H1 (cell line): ENCODE data around the gene BRD1. TPM values are rescaled to one million over a fixed set of nuclear protein-coding genes. Genes with fewer than 3 reads are reported as not detected.

ENCODE experiments used
- CTCF ChIA-PET: fragments of 300-600 bp; sonication (Branson Sonifier 250); formaldehyde crosslinking; loops from one replicate; lab custom pipeline; 2021; ENCODE audit not compliant: partially characterized antibody; lab: Charles Lee
- POLR2A ChIA-PET: fragments of 300-600 bp; sonication (Branson Sonifier 250); formaldehyde crosslinking; loops from one replicate; lab custom pipeline; 2021; ENCODE audit warnings: inconsistent platforms; ENCODE audit not compliant: partially characterized antibody; lab: Charles Lee
- DNase-seq, 2 experiments: peaks; one replicate each; pipeline versions ENCODE4 v3.0.0 to v3.0.0-alpha.2; 2010 to 2022; ENCODE audit warnings: low spot score in 2 of 2, low read depth in 1 of 2, mixed read lengths in 1 of 2
- FAIRE-seq: peaks from 2 replicates; lab custom pipeline; 2011; peaks lifted over from hg19 to GRCh38; lab: Jason Lieb, UNC
- H2AFZ ChIP-seq: 2 replicates; pipeline ENCODE4 v1.8.1; 2012; ENCODE audit warnings: low read length, inconsistent platforms
- H2AK5ac ChIP-seq: 2 replicates; pipeline ENCODE4 v1.6.1; 2013; ENCODE audit warnings: low read depth, low read length
- H2BK120ac ChIP-seq: replicated peaks from 2 replicates; pipeline ENCODE3; 2013; ENCODE audit warnings: low read depth, low read length, inconsistent platforms
- H2BK12ac ChIP-seq: 2 replicates; pipeline ENCODE4 v1.6.1; 2013; ENCODE audit warnings: low read depth, low read length
- H2BK15ac ChIP-seq: 2 replicates; pipeline ENCODE4 v1.6.1; 2013; ENCODE audit warnings: low read length
- H2BK20ac ChIP-seq: 2 replicates; pipeline ENCODE4 v1.6.1; 2013; ENCODE audit warnings: low read length
- H2BK5ac ChIP-seq: 2 replicates; pipeline ENCODE4 v1.6.1; 2013; ENCODE audit warnings: low read depth, low read length
- H3K14ac ChIP-seq: 2 replicates; pipeline ENCODE4 v1.6.1; 2013; ENCODE audit warnings: inconsistent platforms; ENCODE audit not compliant: insufficient read length
- H3K18ac ChIP-seq: 2 replicates; pipeline ENCODE4 v1.6.1; 2013; ENCODE audit warnings: low read length; ENCODE audit errors: extremely low read depth
- H3K23ac ChIP-seq: 2 replicates; pipeline ENCODE4 v1.6.1; 2013; ENCODE audit warnings: inconsistent platforms; ENCODE audit not compliant: insufficient read length
- H3K23me2 ChIP-seq: 2 replicates; pipeline ENCODE4 v1.6.1; 2013; ENCODE audit warnings: low read depth, low read length
- H3K27ac ChIP-seq: 2 replicates; pipeline ENCODE4 v1.6.1; 2011; ENCODE audit warnings: low read depth, low read length, inconsistent platforms
- H3K27me3 ChIP-seq, 4 experiments: replicated peaks in 1 of 4; 1 replicate in 1 of 4; 2 replicates in 3 of 4; pipeline versions ENCODE4 v1.6.1 to v1.8.1; 2011 to 2013; ENCODE audit warnings: low read length in 3 of 4, mild to moderate bottlenecking in 3 of 4, inconsistent platforms in 2 of 4, mixed read lengths in 2 of 4, moderate library complexity in 1 of 4; ENCODE audit not compliant: control insufficient read depth in 3 of 4, insufficient read depth in 3 of 4; ENCODE audit errors: extremely low read depth in 1 of 4
- H3K36me3 ChIP-seq, 4 experiments: 2 replicates each; pipeline versions ENCODE4 v1.6.1 to v1.8.1; 2011 to 2013; ENCODE audit warnings: mild to moderate bottlenecking in 4 of 4, low read length in 3 of 4, moderate library complexity in 2 of 4, control low read depth in 1 of 4, inconsistent platforms in 1 of 4; ENCODE audit not compliant: insufficient read depth in 4 of 4, control insufficient read depth in 2 of 4
- H3K4ac ChIP-seq: replicated peaks from 2 replicates; pipeline ENCODE3; 2013; ENCODE audit warnings: low read length, low read depth, mixed read lengths, inconsistent platforms; ENCODE audit not compliant: insufficient read length
- H3K4me1 ChIP-seq, 4 experiments: replicated peaks in 1 of 4; 1 replicate in 1 of 4; 2 replicates in 3 of 4; pipeline versions ENCODE4 v1.6.1 to v1.8.1; 2011 to 2013; ENCODE audit warnings: low read length in 3 of 4, inconsistent platforms in 2 of 4, mixed read lengths in 1 of 4; ENCODE audit not compliant: insufficient read depth in 4 of 4, control insufficient read depth in 3 of 4
- H3K4me2 ChIP-seq, 2 experiments: 2 replicates each; pipeline versions ENCODE4 v1.6.1 to v1.8.1; 2011 to 2013; ENCODE audit warnings: low read depth in 2 of 2, low read length in 2 of 2, control low read depth in 1 of 2, inconsistent platforms in 1 of 2, mild to moderate bottlenecking in 1 of 2; ENCODE audit not compliant: insufficient read depth in 1 of 2
- H3K4me3 ChIP-seq, 4 experiments: fragments of 200-600, 300-600 bp in 1 of 4; sonication (generic), shearing (Covaris generic), sonication (Bioruptor Twin) in 1 of 4; 2 replicates each; pipeline versions ENCODE4 v1.5.1 to v1.8.1; 2011 to 2016; ENCODE audit warnings: low read length in 4 of 4, low read depth in 3 of 4, control low read depth in 2 of 4, inconsistent platforms in 2 of 4, mild to moderate bottlenecking in 2 of 4, mixed read lengths in 1 of 4, moderate library complexity in 1 of 4; ENCODE audit not compliant: insufficient read depth in 2 of 4; ENCODE audit errors: extremely low read depth in 1 of 4
- H3K56ac ChIP-seq: replicated peaks from 2 replicates; pipeline ENCODE3; 2013; ENCODE audit warnings: low read depth, mild to moderate bottlenecking, mixed read lengths, low read length, inconsistent platforms; ENCODE audit not compliant: insufficient read length
- H3K79me1 ChIP-seq: 2 replicates; pipeline ENCODE4 v1.6.1; 2013; ENCODE audit warnings: low read depth, low read length, control low read depth
- H3K79me2 ChIP-seq, 2 experiments: 2 replicates each; pipeline versions ENCODE4 v1.6.1 to v1.8.1; 2012 to 2013; ENCODE audit warnings: low read length in 2 of 2, mild to moderate bottlenecking in 2 of 2, inconsistent platforms in 1 of 2; ENCODE audit not compliant: insufficient read depth in 2 of 2, control insufficient read depth in 1 of 2
- H3K9ac ChIP-seq, 4 experiments: replicated peaks in 1 of 4; 1 replicate in 1 of 4; 2 replicates in 3 of 4; pipeline versions ENCODE4 v1.6.1 to v1.8.1; 2011 to 2013; ENCODE audit warnings: low read depth in 3 of 4, low read length in 3 of 4, control low read depth in 2 of 4, mild to moderate bottlenecking in 2 of 4, moderate library complexity in 2 of 4, inconsistent platforms in 1 of 4; ENCODE audit errors: extremely low read depth in 1 of 4
- H3K9me3 ChIP-seq, 2 experiments: 2 replicates each; pipeline versions ENCODE4 v1.6.1 to v1.8.1; 2012 to 2013; ENCODE audit warnings: mild to moderate bottlenecking in 2 of 2, moderate library complexity in 2 of 2, control low read depth in 1 of 2, inconsistent platforms in 1 of 2, low read depth in 1 of 2, low read length in 1 of 2, mixed read lengths in 1 of 2; ENCODE audit not compliant: insufficient read depth in 2 of 2
- H4K20me1 ChIP-seq, 2 experiments: replicated peaks in 1 of 2; 2 replicates each; pipeline versions ENCODE3 to v1.8.1; 2011 to 2013; ENCODE audit warnings: inconsistent platforms in 2 of 2, low read length in 2 of 2, mild to moderate bottlenecking in 1 of 2; ENCODE audit not compliant: insufficient read depth in 2 of 2, control insufficient read depth in 1 of 2
- H4K5ac ChIP-seq: 2 replicates; pipeline ENCODE4 v1.6.1; 2013; ENCODE audit warnings: low read length, low read depth, mixed read lengths, inconsistent platforms; ENCODE audit not compliant: insufficient read length
- H4K8ac ChIP-seq: 2 replicates; pipeline ENCODE4 v1.8.0; 2013; ENCODE audit warnings: mild to moderate bottlenecking, moderate library complexity, low read length, inconsistent platforms; ENCODE audit not compliant: insufficient read depth; ENCODE audit errors: extremely low read depth
- H4K91ac ChIP-seq: replicated peaks from 2 replicates; pipeline ENCODE3; 2013; ENCODE audit warnings: low read length, mixed read lengths, inconsistent platforms; ENCODE audit not compliant: insufficient read length
- GABPA ChIP-seq: IDR thresholded peaks from 2 replicates; pipeline ENCODE4 v1.6.1; 2011; ENCODE audit warnings: mild to moderate bottlenecking, low read length, moderate library complexity, borderline replicate concordance; ENCODE audit not compliant: insufficient read depth
- GTF2F1 ChIP-seq: IDR thresholded peaks from 2 replicates; pipeline ENCODE4 v1.6.1; 2012; ENCODE audit warnings: low read depth, low read length, improper control_type of control experiment, borderline replicate concordance
- NANOG ChIP-seq: IDR thresholded peaks from 2 replicates; pipeline ENCODE4 v1.6.1; 2011; ENCODE audit warnings: low read length, low read depth, mild to moderate bottlenecking, inconsistent platforms; ENCODE audit not compliant: insufficient read depth, poor library complexity, severe bottlenecking
- POLR2AphosphoS5 ChIP-seq: IDR thresholded peaks from 2 replicates; pipeline ENCODE4 v1.6.1; 2011; ENCODE audit warnings: low read depth, low read length
- POU5F1 ChIP-seq: IDR thresholded peaks from 2 replicates; pipeline ENCODE4 v1.6.1; 2011; ENCODE audit warnings: low read depth, mild to moderate bottlenecking, low read length, moderate library complexity
- RFX5 ChIP-seq: IDR thresholded peaks from 2 replicates; pipeline ENCODE4 v1.6.1; 2011; ENCODE audit warnings: low read depth, low read length, improper control_type of control experiment, borderline replicate concordance
- SIRT6 ChIP-seq: IDR thresholded peaks from one replicate; pipeline ENCODE4 v1.7.1; 2012; ENCODE audit warnings: low read length, inconsistent platforms
- SP1 ChIP-seq: IDR thresholded peaks from 2 replicates; pipeline ENCODE4 v1.6.1; 2011; ENCODE audit warnings: low read depth, low read length
- WGBS, 2 experiments: shearing (Covaris generic) in 1 of 2; methylation state at CpG; one replicate each; pipeline versions ENCODE4 v1.1.6 to v1.1.7; 2013 to 2015; ENCODE audit warnings: low lambda C conversion rate in 2 of 2, mixed read lengths in 2 of 2, inconsistent platforms in 1 of 2, low coverage in 1 of 2, missing lambda C conversion rate in 1 of 2; ENCODE audit not compliant: insufficient replicate concordance in 2 of 2, insufficient coverage in 1 of 2, insufficient read length in 1 of 2; ENCODE audit errors: extremely low coverage in 1 of 2, missing lambda C conversion rate in 1 of 2; 5-methylcytosine and 5-hydroxymethylcytosine counted together
- polyA plus RNA-seq, 7 experiments: library from polyadenylated mRNA; depleted of rRNA in 3 of 7; stranded (reverse) in 5 of 7; unstranded in 2 of 7; fragments of >200 nt in 5 of 7; fragments of 200-250 nt in 2 of 7; gene quantifications; 1 replicate in 5 of 7; 2 replicates in 1 of 7; 4 replicates in 1 of 7; pipeline versions ENCODE4 v1.2.1 to v1.2.3, GENCODE V29; 2011 to 2013; ENCODE audit warnings: missing spikeins in 2 of 7, mixed read lengths in 2 of 7
- total RNA-seq: library from RNA; stranded (reverse); fragmentation: NEBNext Ultra II Directional; extraction: Animal tissue kit (Norgen Biotek cat#: 25700); gene quantifications from 2 replicates; pipeline ENCODE4 v1.2.1, GENCODE V29; 2021

BRD1 gene
- total and polyA plus RNA-seq, 2 of the 8 experiments (the other 6 are each of a cell fraction or from before 2014, with no cell fraction given) = 6.8 to 34.0 TPM

DNA sequence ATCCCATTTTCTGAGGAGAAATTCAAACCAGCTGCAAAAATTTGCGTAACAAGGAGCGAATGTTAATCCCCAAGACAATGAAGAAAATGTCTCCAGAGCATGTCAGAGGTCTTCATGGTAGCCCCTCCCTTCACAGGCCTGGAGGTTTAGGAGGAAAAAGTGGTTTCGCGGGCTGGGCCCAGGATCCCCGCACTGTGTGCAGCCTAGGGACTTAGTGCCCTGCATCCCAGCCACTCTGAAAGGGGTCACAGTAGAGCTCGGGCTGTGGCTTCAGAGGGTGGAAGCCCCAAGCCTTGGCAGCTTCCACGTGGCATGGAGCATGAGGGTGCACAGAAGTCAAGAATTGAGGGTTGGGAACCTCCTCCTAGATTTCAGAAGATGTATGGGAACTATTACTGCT lies 87.4 kb downstream of the BRD1 start:
- ChIA-PET POLR2A (no interaction called here), CTCF (no interaction called here)
- Histone ChIP-seq H4K20me1 (no peaks in the 10 kb centered on the region), H3K4ac (no peak overlapping the region), H3K4me1 (no peaks in the 10 kb centered on the region), H3K9ac (no peak overlapping the region), H3K9me3 (peaks cover 14 to 22% of the 10 kb centered on the region in 2 experiments), H2AFZ (no peak overlapping the region), H2AK5ac (no peak overlapping the region), H3K36me3 (no peaks in the 10 kb centered on the region), H3K4me2 (no peak overlapping the region), H2BK120ac (no peak overlapping the region), H4K5ac (no peak overlapping the region), H2BK5ac (no peak overlapping the region), H3K56ac (no peak overlapping the region), H2BK15ac (no peak overlapping the region), H3K4me3 (no peak overlapping the region), H3K79me1 (no peaks in the 10 kb centered on the region), H3K14ac (no peak overlapping the region), H4K8ac (no peak overlapping the region), H3K23ac (no peak overlapping the region), H4K91ac (no peak overlapping the region), H2BK20ac (no peak overlapping the region), H3K79me2 (no peaks in the 10 kb centered on the region), H3K18ac (no peak overlapping the region), H3K23me2 (no peaks in the 10 kb centered on the region), H3K27me3 (peaks cover 0 to 2% (median 0%) of the 10 kb centered on the region in 4 experiments; a peak in 1 of 7 replicates)
- 79% methylated on average over 7 of the region's 7 CpGs; no CpG with 5 or more reads in 1 of the 2 experiments for WGBS, 2 experiments
- DNase-seq = no peak
- FAIRE-seq = no peak
- TF ChIP-seq SP1 (no peak), POU5F1 (no peak), POLR2AphosphoS5 (no peak), RFX5 (no peak), NANOG (no peak), GABPA (no peak), SIRT6 (no peak), GTF2F1 (no peak)
- TF ChIP-seq, all 59 proteins: peak for 0
- no peak overlapping the region for H2BK12ac ChIP-seq
- H3K27ac ChIP-seq = no peak overlapping the region
